ENCODE results near the gene CDH23.
A peak's percentile ranks its signal among the peaks of the same experiment; 100 is the strongest.

Gene CDH23

DNA sequence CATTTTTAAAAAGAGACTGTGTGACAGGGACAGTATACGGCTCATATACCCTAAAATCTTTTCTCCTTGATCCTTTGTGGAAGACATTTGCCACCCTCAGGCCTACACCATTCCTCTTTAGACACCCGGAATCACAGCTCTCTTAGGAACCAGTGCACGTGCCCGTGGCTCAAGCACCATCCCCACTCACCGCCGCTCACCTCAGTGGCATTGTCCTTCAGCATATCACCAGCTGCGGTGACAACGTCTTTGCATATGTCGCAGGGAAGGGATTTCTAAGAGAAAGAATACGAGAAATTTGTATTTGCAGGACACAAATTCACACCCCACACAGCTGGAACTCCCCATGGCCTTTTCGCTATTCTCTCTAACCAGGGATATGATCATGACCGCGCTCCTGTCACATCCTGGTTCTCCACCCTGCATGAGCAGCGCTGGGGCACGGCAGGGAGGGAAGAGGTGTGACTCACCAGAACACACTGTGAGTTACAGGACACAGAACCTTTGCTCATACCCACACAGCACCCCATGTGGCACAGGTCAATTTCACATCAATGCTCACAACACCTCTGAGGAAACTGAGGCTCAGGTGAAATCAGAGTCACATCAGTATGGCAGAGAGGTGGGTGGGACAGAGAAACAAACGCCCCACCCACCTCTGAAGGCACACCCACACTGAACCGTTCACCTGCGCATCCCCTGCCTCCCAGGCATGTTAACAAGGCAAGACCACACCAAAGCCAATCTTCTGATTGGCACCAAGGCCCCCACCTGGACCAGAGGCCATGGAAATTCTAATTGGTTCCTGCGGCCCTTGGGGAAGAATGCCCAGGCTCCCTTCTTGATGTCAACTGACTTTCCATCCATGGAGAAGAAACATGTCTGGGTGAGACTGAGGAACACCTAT, 435.2 kb downstream of the CDH23 start:
- DNase-seq = no peak

DNA sequence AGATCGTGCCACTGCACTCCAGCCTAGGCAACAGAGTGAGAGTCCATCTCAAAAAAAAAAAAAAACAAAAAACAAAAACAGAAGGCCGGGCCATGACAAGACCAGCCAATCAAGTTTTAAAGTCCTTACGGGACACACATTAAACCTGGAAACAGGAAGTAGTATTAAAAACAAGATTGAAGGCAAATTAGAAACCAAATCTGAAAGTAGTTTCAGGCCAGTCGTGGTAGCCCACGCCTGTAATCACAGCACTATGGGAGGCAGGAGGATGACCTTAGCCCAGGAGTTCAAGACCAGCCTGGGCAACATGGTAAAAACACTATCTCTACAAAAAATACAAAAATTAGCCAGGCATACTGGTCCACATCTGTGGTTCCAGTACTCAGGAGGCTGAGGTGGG, 436.2 kb downstream of the CDH23 start:
- DNase-seq = no peak

DNA sequence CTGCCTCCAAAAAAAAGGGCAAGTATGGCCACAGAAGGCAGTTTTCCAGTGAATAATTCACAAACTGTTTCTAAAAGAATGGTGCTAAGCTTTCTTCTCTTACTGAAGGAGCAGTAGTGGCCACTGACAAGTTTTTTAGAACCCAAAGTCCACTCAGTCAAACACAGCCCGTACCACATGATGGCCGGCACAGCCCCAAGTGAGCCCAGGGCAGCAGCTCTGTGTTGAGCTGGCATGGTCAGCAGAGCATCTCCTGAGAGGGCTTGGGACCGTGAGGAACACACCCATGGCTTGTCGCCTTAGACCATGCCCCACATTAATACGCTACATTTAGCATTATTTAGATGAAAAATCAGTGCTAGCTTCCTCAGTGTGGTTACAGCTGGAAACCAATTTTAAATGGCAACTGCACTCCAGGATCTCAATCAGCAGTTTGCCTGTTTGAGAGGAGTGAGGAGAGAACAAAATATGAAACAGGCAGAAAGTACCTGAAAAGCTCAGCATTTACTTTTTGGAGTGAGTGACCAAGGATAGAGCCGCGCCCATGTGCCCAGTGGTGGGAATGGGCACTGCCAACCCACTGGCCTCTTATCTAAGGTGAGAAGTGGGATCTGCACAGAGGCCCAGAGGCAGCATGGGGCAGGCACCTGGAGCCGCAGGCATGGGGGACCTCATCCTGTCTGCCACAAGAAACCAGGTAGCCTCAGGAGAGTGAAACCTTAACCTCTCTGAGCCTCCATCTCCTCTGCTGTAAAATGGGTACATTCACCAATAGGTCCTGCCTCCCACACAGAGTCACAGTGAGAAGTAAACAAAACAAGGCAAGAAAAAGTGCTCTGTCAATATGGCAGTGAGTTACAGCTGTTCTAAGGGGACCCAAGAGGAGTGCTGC, 437.0 kb downstream of the CDH23 start:
- no peak for DNase-seq

DNA sequence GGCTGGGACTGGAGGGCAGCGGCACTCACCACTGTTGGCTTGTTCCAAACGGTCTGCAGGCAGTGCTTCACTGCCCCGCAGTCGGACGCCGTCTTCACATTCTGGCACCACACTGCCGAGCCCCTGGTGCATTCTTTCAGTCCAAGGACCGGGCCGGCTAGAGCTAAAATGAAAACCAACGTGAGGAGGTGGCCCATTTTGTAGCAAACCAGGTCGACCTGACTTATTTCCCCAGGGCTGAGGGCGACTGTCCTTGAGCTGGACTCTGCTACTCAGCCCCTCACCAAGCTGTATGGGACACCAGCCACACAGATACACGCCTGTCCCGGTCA, 437.6 kb downstream of the CDH23 start:
- DNase-seq = no peak

DNA sequence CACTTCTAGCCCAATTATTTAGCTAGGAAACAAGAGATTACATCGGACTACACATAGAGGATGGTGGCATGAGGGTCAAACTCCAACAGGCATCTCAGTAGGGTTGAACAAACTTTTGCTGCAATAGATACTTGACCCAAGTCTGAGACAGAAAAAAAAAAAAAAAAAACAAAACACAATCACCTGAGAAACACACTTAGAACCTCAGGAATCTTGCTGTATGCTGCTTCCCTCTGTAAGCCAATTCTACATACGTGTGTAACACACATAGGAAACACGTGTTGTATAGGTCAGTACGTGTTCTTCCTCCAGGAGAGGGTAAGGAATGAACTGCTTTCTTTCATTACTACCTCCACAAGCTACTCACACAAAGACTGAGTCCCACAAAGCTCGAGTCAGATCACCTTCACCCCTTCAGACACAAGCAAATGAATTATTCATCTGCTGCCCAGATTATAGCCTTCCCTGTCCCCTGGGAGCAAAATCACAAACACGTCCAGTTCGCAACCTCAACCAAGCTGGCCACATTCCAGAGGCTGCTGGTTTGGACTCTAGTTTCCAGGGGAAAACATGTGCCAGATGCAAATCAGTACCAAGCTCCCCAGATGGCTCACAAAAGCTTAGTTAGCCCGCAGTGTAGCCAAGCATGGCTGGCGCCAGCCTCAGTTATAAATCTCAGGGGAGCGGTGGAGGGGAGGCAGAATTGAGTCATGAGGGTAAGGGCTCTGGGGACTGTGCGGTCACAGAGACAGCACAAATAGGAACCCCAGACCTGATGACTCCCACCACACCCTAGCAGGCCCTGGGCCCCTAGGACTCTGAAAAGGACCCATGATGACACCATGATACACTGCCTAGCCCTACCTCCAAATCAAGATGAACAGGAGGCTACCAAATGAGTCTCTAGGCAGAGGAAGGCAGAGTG, 439.2 kb downstream of the CDH23 start:
- DNase-seq = no peak

DNA sequence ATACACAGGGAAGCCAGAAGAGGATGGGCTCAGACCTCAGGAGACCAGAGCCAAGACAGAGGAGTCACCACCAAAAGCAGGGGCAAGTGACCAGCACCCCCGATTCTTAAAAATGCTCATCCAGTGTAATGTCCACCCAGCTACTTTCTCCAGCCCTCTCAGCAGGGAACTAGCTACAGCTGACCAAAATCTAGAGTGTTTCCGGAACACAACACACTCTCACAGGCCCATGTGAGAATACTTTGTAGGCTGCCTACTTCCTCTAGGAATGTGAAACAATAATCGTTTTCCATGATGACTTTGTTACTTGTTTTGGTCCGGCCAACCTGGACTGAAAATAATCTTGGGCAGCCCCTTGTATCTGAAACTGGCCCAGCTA, 439.9 kb downstream of the CDH23 start:
- DNase-seq = no peak

DNA sequence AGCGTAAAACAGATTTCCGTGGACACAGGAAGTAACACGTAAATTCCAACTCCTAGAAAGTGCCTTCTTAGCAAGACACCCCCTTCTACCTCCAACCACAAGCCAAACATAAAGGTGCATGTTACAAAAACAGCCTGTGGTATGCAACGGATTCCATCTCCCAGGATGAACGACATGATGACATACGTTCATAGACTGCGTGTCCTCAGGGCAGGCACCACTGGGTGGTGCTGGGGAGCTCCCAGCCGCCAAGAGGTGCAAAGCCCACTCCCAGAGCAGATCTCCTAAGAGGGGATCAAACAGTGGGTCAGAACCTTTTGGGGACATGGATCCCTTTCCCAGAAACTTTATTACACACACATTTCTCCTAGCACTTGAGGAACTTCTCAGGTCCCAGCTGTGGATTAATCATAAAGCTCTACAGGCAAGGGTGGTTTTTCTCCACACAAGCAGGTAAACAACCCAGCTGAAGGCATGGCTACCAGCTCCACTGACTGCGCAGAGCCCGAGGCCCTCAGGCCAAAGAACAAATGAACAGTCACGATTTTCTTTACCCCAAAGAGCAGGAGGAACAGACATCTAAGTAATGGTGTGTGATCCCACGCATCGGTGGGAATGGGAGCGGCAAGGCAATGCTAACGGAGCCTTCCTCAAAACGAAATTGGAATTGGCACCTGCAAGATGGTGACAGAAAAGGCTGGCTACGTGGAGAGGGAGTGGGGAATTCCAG, 440.5 kb downstream of the CDH23 start:
- DNase-seq = no peak

DNA sequence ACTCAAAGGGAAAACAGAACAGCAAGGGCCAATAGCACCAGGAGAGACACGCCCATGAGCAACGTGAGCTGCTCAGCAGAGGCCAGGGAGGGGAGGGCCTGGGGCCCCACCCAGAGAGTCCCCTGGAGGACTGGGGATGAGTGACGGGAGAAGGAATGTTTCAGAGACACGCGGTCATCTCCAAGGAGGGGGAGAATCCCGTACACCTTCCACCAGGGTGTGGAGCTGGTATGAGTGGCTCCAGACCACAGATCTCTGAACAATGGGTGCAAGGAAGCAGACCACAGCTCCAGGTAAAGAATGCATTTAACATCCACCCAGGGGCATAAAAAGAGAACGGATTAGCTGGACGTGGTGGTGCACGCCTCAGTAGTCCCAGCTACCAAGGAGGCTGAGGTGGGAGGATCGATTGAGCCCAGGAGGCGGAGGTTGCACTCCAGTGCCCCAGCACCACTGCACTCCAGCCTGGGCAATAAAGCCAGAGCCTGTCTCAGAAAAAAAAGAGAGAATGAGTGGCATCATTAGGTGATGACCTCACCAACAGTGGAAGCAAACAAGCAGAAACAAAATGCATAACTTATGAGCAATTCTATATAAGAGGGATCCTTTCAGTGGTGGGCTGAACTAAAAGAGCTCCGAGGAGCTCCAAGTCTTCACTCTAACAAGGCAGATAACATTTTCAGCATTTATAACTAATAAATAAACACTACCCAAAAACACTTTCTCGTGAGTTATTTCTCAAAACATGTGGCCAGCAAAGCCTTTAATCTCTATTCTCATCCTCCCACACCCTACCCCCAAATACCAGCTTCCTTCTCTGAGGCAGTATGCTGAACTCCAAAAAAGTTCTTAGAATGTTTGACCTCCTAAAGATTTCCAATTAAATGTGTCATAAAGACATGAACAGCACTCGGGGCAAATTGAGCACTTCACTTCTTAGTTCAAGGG, 441.8 kb downstream of the CDH23 start:
- no peak for DNase-seq

DNA sequence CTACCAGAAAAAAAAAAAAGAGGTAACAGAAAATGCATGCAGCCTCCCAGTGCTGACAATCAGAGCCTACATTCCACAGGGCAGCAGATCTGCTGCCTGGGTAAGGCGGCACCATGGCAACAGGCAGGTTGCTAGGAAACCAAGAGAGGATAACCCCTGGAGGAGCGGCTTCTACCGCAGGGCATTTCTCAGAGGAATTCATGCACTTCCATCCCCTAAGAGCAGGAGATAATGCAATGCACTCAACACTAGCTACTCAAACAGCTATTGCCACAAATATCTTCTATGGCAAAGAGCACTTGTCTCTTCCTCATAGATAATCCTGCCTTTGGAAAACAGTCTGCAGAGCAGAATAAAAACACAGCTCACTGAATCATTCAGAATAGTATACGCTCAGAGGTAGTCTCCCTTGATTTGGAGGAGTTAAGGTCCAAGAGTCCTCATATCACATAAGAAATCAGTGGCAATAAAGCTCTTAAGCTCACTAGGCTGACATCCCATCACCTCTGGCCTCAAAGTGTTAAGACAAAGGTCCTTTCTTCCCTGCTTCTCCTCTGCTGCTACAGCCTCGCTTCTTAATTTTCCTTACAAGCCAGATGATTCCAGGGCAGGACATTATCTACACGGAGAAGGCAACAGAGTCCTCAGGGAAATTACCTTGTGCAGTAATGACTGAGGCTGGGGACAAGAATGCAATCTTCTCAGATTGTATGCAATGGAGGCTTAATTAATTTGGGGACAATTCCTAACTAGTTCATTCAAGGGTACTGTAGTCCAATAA, 443.6 kb downstream of the CDH23 start:
- DNase-seq = peak in 1 of 2 experiments; percentile 1

DNA sequence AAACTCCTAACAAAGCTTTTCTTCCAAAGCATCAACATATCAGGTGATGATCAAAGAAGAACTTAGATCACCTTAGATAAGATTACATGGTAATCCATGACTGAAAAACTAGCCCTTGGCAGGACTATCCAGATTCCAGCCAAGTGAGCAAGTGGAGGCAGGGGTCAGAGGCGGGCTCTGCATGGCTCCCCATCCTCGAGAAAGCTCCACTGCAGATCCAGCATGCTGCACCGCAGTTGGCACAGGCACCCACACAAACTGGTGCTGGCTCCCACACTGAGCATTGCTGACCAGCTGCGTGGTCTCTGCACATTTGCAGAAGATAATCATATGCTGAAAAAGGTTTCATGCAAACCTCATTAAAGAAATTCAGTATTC, 444.2 kb downstream of the CDH23 start:
- DNase-seq = no peak

DNA sequence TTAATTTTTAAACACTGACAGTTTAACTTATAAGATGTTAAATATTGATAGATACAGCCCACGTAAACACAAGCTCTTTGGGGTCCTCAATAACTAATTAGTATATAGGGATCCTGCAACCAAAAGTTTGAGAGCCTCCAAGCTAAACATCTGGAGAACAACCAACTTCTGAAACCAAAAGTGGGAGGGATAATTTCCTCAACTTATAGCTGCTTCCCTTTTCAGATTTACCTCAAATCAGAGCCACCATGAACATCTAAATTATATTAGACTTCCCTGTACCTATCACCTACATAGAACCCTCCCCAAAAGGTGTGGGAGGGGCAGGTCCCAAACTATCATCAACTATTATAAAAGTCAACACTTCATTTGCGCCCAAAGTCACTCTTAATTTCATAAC, 445.7 kb downstream of the CDH23 start:
- no peak for DNase-seq

DNA sequence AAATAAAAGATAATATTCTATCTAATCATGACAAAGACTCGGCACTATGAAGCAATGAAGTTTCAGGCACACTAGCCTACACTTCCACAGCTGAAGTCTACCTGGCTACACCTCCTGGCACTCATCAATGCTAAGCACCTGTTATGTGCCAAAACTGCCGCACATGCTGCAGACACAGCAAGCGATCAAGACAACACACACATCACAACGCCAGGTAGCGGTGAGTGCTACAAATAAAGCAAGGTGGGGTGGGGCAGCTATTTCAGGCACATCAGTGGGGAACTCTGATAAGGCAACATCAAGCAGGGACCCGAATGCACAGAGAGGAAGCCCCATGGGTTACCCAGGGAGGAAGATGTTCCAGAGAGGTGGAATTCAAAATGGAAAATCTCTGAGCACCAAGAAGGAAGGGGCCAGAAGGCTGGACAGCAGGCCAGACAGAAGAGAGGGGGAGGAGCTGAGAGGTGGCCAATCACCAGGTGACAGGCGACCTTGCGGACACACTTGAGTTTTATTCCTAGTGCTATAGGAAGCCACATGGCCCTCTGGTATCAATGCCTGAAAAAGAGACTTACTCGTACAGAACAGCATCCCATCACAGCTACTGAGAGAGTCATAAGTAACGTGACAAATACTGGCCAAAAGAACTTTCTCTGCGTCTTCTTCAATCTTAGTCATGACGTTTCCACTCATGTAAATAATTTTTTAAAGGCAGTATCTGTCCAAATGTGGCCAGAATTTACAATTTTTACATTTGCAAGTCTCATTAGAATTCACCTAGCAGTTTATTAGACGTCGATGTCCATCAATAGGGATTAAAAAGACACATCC, 446.4 kb downstream of the CDH23 start:
- no peak for DNase-seq

DNA sequence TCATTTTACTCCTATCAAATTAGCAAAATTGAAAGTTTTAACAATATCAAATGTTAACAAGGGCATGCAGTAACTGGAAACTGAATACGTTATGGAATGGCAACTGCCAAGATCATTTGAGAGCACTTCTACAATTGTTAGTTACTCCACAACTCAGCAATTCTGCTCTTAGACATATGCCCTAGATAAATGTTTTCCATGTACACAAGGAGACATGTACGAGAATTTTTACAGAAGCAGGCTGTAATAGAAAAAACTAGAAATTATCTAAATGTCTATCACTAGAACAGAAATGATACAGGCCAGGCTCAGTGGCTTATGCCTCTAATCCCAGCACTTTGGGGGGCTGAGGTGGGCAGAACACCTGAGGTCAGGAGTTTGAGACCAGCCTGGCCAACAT, 447.4 kb downstream of the CDH23 start:
- no peak for DNase-seq

DNA sequence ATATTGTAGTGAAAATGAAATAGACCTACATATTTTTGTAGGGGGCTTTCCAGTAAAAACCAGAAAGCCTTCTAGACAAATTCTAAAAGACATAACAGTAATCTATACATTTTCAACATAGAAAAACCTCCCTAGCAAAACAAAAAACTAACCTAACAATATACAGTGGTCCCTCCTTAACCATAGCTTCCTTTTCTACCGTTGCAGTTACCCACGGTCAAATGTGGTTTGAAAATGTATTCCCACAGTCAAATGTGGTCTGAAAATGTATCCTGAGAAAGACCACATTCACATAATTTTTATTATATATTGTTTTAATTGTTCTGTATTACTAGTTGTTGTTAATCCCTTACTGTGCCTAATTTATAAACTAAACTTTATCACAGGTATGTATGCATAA, 448.0 kb downstream of the CDH23 start:
- no peak for DNase-seq

DNA sequence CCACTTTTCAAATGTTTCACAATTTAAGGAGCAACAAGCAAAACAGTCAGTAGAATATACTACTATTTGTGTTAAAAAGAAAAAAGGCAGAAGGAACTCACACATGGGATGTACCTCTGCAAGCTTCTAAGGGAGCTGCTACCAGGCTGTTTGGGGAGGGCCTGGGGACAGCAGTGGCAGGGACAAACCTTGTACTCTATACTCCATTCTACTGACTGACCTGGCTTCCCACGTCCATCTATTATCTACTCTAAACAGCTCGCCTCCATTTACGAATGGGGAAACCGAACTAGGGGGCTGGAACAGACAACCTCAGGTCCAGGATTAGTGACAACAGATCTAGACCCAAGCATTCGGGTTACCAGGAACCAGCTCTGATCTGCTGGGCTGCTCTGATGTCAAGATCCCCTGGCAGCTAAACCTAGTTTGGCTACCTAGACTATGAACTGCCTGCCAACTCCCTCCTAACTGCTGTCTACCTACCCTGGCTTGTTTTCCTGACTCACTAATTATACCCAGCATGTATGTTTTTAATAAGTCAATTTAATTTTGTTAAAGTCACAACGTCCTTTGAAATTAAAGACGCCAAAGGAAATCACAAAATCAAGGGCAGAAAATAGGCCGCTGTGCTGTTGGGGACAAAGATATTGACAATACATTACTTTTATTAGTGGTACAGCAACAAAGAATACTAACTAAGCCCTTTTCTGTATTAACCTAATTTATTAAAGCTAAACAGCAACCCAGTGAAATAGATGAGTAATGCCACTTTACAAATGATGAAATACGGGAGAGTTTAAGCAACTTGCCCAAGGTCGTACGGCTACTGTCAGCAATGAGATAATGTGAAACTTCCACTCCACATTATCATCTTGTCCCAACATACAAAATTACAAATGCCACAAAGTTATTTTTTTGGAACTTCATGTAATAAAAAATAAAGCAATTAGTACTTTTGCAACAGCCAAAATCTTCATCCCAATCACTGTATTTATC, 449.0 kb downstream of the CDH23 start:
- no peak for DNase-seq

DNA sequence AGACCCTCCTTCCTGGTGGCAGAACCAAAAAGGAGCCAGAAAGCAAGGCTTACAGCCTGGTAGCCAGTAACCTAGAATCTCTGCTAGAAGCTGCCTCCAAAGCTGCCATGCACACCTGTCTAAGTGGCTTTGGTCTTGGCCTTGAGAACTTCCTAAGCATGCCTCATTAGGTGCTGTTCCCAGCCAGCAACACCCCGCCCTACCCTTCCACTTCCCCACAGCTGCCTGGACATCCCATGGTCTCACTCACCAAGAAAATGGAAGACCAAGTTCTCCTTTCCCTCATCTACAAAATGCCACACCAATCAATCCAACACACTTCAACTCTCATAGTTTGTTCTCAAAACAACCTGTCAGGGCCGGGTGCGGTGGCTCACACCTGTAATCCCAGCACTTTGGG, 450.1 kb downstream of the CDH23 start:
- DNase-seq = no peak

DNA sequence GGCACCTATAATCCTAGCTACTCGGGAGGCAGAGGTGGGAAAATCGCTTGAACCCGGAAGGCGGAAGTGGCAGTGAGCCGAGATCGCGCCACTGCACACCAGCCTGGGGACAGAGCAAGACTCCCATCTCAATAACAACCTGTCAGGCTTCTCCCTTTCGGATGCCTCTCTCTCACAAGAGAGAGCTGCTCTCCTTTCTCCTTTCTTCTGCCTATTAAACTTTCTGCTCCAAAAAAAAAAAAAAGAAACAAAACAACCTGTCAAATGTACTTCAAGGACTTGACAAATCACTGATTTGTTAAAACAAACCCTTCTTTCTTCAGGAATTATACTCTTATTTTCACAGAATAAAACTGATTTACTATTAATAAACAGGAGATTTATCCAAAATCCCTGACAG, 450.7 kb downstream of the CDH23 start:
- no peak for DNase-seq

Data from SHP77 (cell line).